Transverse colon (tissue), 4 donors: ENCODE measurements around the gene KLK3. TPM values are rescaled to one million over a fixed set of nuclear protein-coding genes. Genes with fewer than 3 reads are reported as not detected.

Source experiments
- DNase-seq: peaks from one replicate; pipeline ENCODE4 v3.0.0-alpha.2; 2019
- H3K27ac ChIP-seq, 4 donors: fragments of 200-600 bp; sonication (generic); 2 replicates each; pipeline ENCODE4 v1.5.1; 2016 to 2018; ENCODE audit warnings: inconsistent platforms in 4 of 4
- H3K27me3 ChIP-seq: fragments of 200-600 bp; sonication (generic); 2 replicates; pipeline ENCODE4 v1.5.1; 2017; ENCODE audit warnings: inconsistent platforms
- H3K36me3 ChIP-seq, 4 donors: fragments of 200-600 bp; sonication (generic); 2 replicates each; pipeline ENCODE4 v1.5.1; 2017 to 2019; ENCODE audit warnings: inconsistent platforms in 4 of 4
- H3K4me1 ChIP-seq, 4 donors: fragments of 200-600 bp; sonication (generic); 2 replicates each; pipeline ENCODE4 v1.5.1; 2017 to 2020; ENCODE audit warnings: inconsistent platforms in 4 of 4
- H3K4me3 ChIP-seq, 4 donors: fragments of 200-600 bp; sonication (generic); 1 replicate in 1 of 4; 2 replicates in 3 of 4; pipeline versions ENCODE4 v1.5.1 to v1.6.1; 2017 to 2019; ENCODE audit warnings: inconsistent platforms in 4 of 4
- H3K9me3 ChIP-seq, 2 donors: fragments of 200-600 bp; sonication (generic); 2 replicates each; pipeline ENCODE4 v1.5.1; 2017 to 2019; ENCODE audit warnings: inconsistent platforms in 2 of 2
- EP300 ChIP-seq: sonication (generic); formaldehyde crosslinking; IDR thresholded peaks from one replicate; pipeline ENCODE4 v1.6.1; 2017; ENCODE audit warnings: antibody characterized with exemption, low read depth
- POLR2A ChIP-seq: fragments of 450-650 bp; IDR thresholded peaks from one replicate; pipeline ENCODE4 v1.6.1; 2016; ENCODE audit warnings: antibody characterized with exemption, mild to moderate bottlenecking, moderate library complexity
- POLR2AphosphoS5 ChIP-seq, 3 donors: sonication (generic); formaldehyde crosslinking; IDR thresholded peaks; one replicate each; pipeline ENCODE4 v1.6.1; 2016; ENCODE audit warnings: antibody characterized with exemption in 3 of 3
- WGBS, 2 donors: methylation state at CpG; one replicate each; pipeline ENCODE4 v1.1.5; 2018; ENCODE audit warnings: low coverage in 1 of 2; 5-methylcytosine and 5-hydroxymethylcytosine counted together
- in situ Hi-C, 4 donors: fragments of 200-750 bp; cut with MboI; loops; one replicate each; pipeline versions ENCODE4 v1.15.0 to v1.15.1; 2017; ENCODE audit warnings: low sequenced_read_pairs in 3 of 4, low pct_ligation_motif_present in 1 of 4, low pct_unique_long_range_greater_than_20kb in 1 of 4
- intact Hi-C: fragments of 100-400 bp; cut with DNase I; formaldehyde crosslinking; loops from one replicate; pipeline ENCODE4 v1.15.1; 2023; ENCODE audit warnings: low total_unique reads
- total RNA-seq, 4 donors: library from RNA; depleted of rRNA; stranded (reverse); fragments of >200 nt; gene quantifications; one replicate each; pipeline ENCODE4 v1.1.0, GENCODE V29; 2016
- TF ChIP-seq, protein P1 (sequence below), 5 experiments: fragments of 200-600 bp in 3 of 5; fragments of 450-650 bp in 2 of 5; sonication (generic) in 3 of 5; IDR thresholded peaks; 1 replicate in 2 of 5; 2 replicates in 3 of 5; pipeline ENCODE4 v1.5.1; 2016 to 2017; ENCODE audit warnings: antibody characterized with exemption in 5 of 5, inconsistent platforms in 3 of 5, mild to moderate bottlenecking in 2 of 5, moderate library complexity in 1 of 5

Gene KLK3
- total RNA-seq, 4 donors from 2014 or later, result 2.9 to 66.9 (median 4.9) TPM

DNA sequence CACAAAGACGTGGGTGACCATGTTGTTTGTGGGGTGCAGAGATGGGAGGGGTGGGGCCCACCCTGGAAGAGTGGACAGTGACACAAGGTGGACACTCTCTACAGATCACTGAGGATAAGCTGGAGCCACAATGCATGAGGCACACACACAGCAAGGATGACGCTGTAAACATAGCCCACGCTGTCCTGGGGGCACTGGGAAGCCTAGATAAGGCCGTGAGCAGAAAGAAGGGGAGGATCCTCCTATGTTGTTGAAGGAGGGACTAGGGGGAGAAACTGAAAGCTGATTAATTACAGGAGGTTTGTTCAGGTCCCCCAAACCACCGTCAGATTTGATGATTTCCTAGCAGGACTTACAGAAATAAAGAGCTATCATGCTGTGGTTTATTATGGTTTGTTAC, 24.1 kb downstream of the KLK3 start:
- no peaks in the 10 kb centered on the region for H3K9me3 ChIP-seq
- intact Hi-C loops (no loop called here), in situ Hi-C loops (no loop called here)
- whole genome bisulfite sequencing, 2 donors, result 60 to 70% methylated on average over 2 to 5 of the region's 5 CpGs
- no peak overlapping the region for H3K27ac ChIP-seq
- no peak for DNase-seq
- no peak overlapping the region for H3K4me3 ChIP-seq
- peaks cover 0 to 4% (median 0%) of the 10 kb centered on the region in 4 donors for H3K4me1 ChIP-seq
- H3K36me3 ChIP-seq, result no peaks in the 10 kb centered on the region
- peaks cover 23% of the 10 kb centered on the region for H3K27me3 ChIP-seq
- TF ChIP-seq, protein P1, sequence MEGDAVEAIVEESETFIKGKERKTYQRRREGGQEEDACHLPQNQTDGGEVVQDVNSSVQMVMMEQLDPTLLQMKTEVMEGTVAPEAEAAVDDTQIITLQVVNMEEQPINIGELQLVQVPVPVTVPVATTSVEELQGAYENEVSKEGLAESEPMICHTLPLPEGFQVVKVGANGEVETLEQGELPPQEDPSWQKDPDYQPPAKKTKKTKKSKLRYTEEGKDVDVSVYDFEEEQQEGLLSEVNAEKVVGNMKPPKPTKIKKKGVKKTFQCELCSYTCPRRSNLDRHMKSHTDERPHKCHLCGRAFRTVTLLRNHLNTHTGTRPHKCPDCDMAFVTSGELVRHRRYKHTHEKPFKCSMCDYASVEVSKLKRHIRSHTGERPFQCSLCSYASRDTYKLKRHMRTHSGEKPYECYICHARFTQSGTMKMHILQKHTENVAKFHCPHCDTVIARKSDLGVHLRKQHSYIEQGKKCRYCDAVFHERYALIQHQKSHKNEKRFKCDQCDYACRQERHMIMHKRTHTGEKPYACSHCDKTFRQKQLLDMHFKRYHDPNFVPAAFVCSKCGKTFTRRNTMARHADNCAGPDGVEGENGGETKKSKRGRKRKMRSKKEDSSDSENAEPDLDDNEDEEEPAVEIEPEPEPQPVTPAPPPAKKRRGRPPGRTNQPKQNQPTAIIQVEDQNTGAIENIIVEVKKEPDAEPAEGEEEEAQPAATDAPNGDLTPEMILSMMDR (IDR thresholded peaks at IDR 0.05), result no peak
- TF ChIP-seq POLR2A (no peak), POLR2AphosphoS5 (IDR thresholded peaks at IDR 0.05) (no peak), EP300 (no peak)

DNA sequence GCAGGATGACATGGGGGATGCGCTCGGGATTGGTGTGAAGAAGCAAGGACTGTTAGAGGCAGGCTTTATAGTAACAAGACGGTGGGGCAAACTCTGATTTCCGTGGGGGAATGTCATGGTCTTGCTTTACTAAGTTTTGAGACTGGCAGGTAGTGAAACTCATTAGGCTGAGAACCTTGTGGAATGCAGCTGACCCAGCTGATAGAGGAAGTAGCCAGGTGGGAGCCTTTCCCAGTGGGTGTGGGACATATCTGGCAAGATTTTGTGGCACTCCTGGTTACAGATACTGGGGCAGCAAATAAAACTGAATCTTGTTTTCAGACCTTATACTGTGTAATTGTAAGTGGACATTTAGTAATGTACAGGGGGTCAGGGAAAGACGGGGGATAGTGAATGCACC, 25.5 kb downstream of the KLK3 start:
- in situ Hi-C loops (no loop called here), intact Hi-C loops (no loop called here)
- Histone ChIP-seq H3K9me3 (no peaks in the 10 kb centered on the region), H3K4me3 (no peak overlapping the region), H3K27ac (no peak overlapping the region), H3K4me1 (peaks cover 0 to 4% (median 0%) of the 10 kb centered on the region in 4 donors), H3K36me3 (no peaks in the 10 kb centered on the region), H3K27me3 (peaks cover 17% of the 10 kb centered on the region)
- DNase-seq, result no peak
- TF ChIP-seq, protein P1 (IDR thresholded peaks at IDR 0.05), result no peak
- TF ChIP-seq EP300 (no peak), POLR2A (no peak), POLR2AphosphoS5 (IDR thresholded peaks at IDR 0.05) (no peak)
- WGBS, 2 donors, result 63 to 100% methylated on average over 2 to 5 of the region's 5 CpGs

DNA sequence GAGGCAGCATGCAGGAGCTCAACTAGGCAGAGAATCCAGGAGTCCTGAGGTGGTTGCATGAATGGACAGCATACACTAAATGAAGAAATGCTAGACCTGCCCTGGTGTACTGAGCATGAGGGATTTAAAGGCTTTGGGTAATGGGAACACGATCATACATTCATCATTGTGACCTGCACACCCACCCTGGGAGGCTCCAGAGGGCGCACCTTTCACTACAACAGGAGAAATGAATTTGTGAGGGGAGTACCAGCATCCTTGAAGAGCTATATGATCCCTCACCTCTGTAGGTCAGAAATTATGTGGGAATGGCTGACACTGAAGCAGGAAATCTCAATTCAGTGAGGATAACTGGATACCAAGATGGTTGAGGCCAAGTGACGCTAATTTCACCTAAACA, 27.5 kb downstream of the KLK3 start:
- H3K4me1 ChIP-seq, result peaks cover 0 to 4% (median 0%) of the 10 kb centered on the region in 4 donors
- TF ChIP-seq, protein P1 (IDR thresholded peaks at IDR 0.05), result no peak
- TF ChIP-seq EP300, result no peak
- TF ChIP-seq POLR2AphosphoS5 (IDR thresholded peaks at IDR 0.05), result no peak
- H3K27ac ChIP-seq, result no peak overlapping the region
- no peak overlapping the region for H3K4me3 ChIP-seq
- in situ Hi-C loops, result no loop called here
- WGBS, 2 donors, result 62 to 74% methylated on average over 3 of the region's 3 CpGs
- H3K9me3 ChIP-seq, result no peaks in the 10 kb centered on the region
- H3K36me3 ChIP-seq, result no peaks in the 10 kb centered on the region
- intact Hi-C loops, result no loop called here
- no peak for DNase-seq
- peaks cover 15% of the 10 kb centered on the region for H3K27me3 ChIP-seq

DNA sequence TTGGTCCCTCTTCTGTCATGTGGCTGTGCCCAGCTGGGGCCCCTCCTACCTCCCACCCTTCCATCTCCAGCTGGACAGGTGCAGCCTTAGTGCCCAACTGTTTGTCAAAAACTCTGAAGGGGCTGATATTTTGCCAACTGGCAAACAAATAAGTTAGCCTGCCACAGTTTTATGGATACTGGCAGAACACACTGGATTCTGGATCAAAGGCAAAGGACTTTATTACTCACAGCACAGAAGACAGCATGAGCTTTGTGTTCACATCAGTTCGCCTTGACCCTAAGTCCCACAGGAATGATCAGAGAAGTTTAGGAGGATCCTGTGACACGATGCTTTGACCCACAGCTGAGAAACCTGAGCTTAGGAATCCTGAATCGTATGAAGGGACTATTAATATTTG, 34.9 kb downstream of the KLK3 start:
- in situ Hi-C loops, result no loop called here
- TF ChIP-seq, protein P1 (IDR thresholded peaks at IDR 0.05), result no peak
- no peak for TF ChIP-seq EP300
- peak in 2 of 3 donors; percentile 19 to 25 for TF ChIP-seq POLR2AphosphoS5 (IDR thresholded peaks at IDR 0.05)
- TF ChIP-seq POLR2A, result no peak
- Histone ChIP-seq H3K4me3 (no peak overlapping the region), H3K4me1 (peaks cover 2 to 9% (median 4%) of the 10 kb centered on the region in 4 donors), H3K27ac (peak overlapping the region in 3 of 4 donors; percentile 31 to 38 (median 34)), H3K36me3 (no peaks in the 10 kb centered on the region), H3K27me3 (no peaks in the 10 kb centered on the region), H3K9me3 (no peaks in the 10 kb centered on the region)
- intact Hi-C loops, result no loop called here
- no peak for DNase-seq
- 33% methylated on average over 3 of the region's 3 CpGs; no CpG with 5 or more reads in 1 of the 2 donors for WGBS, 2 donors
